ENCODE data around the gene ZCCHC10. TPM values are rescaled to one million over a fixed set of nuclear protein-coding genes. Genes with fewer than 3 reads are reported as not detected.
"Not testable (repeated sequence)": the region's sequence is repeated elsewhere in the genome, so short reads cannot be mapped to it uniquely, and the experiment has no call there.

Gene ZCCHC10
- total RNA-seq, 1 donor: 12.3 TPM

- no peak for TF ChIP-seq CTCF (IDR thresholded peaks at IDR 0.05; ENCODE audit: extremely low read depth, low read depth, low read length)
- Histone ChIP-seq H3K27ac (ENCODE audit: low read depth, low read length) (peak overlapping the region; percentile 69), H3K4me2 (ENCODE audit: insufficient read depth, low read length) (peak overlapping the region; percentile 97), H3K4me3 (ENCODE audit: insufficient read depth, low read length) (peak overlapping the region; percentile 99), H3K4me1 (ENCODE audit: insufficient read depth, low read length) (peaks cover 6% of the 10 kb centered on the region), H3K36me3 (ENCODE audit: insufficient read depth, low read length) (peaks cover 6% of the 10 kb centered on the region), H3K79me2 (ENCODE audit: insufficient read depth, low read length) (peaks cover 41% of the 10 kb centered on the region), H2AFZ (ENCODE audit: low read length) (peak overlapping the region; percentile 96), H4K20me1 (ENCODE audit: insufficient read depth, low read length) (no peaks in the 10 kb centered on the region), H3K9me3 (ENCODE audit: low read depth, low read length) (no peaks in the 10 kb centered on the region), H3K27me3 (ENCODE audit: insufficient read depth, low read length) (no peaks in the 10 kb centered on the region)
- DNase-seq (ENCODE audit: insufficient read length, low spot score, missing footprints): no peak
Observed at GRCh38 chr5:133026664-133027153, 360 bp upstream of the ZCCHC10 start.

- not testable (repeated sequence) for H3K27ac ChIP-seq (ENCODE audit: low read depth, low read length); H4K20me1 ChIP-seq (ENCODE audit: insufficient read depth, low read length); H3K4me2 ChIP-seq (ENCODE audit: insufficient read depth, low read length); H2AFZ ChIP-seq (ENCODE audit: low read length); H3K27me3 ChIP-seq (ENCODE audit: insufficient read depth, low read length); H3K4me1 ChIP-seq (ENCODE audit: insufficient read depth, low read length); H3K9me3 ChIP-seq (ENCODE audit: low read depth, low read length); DNase-seq (ENCODE audit: insufficient read length, low spot score, missing footprints); H3K4me3 ChIP-seq (ENCODE audit: insufficient read depth, low read length)
- Histone ChIP-seq H3K79me2 (ENCODE audit: insufficient read depth, low read length) (peaks cover 56% of the 10 kb centered on the region), H3K36me3 (ENCODE audit: insufficient read depth, low read length) (peaks cover 27% of the 10 kb centered on the region)
Observed at GRCh38 chr5:133019471-133019870, 6.9 kb downstream of the ZCCHC10 start.

GRCh38 chr5:133017964-133018363 is 8.4 kb downstream of the ZCCHC10 start:
- Histone ChIP-seq H2AFZ (ENCODE audit: low read length) (no peak overlapping the region), H3K4me2 (ENCODE audit: insufficient read depth, low read length) (no peak overlapping the region), H3K9me3 (ENCODE audit: low read depth, low read length) (no peaks in the 10 kb centered on the region), H4K20me1 (ENCODE audit: insufficient read depth, low read length) (no peaks in the 10 kb centered on the region), H3K4me1 (ENCODE audit: insufficient read depth, low read length) (no peaks in the 10 kb centered on the region), H3K4me3 (ENCODE audit: insufficient read depth, low read length) (no peak overlapping the region), H3K79me2 (ENCODE audit: insufficient read depth, low read length) (peaks cover 43% of the 10 kb centered on the region), H3K27me3 (ENCODE audit: insufficient read depth, low read length) (no peaks in the 10 kb centered on the region), H3K27ac (ENCODE audit: low read depth, low read length) (no peak overlapping the region), H3K36me3 (ENCODE audit: insufficient read depth, low read length) (peaks cover 27% of the 10 kb centered on the region)
- no peak for TF ChIP-seq CTCF (IDR thresholded peaks at IDR 0.05; ENCODE audit: extremely low read depth, low read depth, low read length)
- no peak for DNase-seq (ENCODE audit: insufficient read length, low spot score, missing footprints)

GRCh38 chr5:133015466-133015865 is 10.9 kb downstream of the ZCCHC10 start:
- H3K27me3 ChIP-seq (ENCODE audit: insufficient read depth, low read length): no peaks in the 10 kb centered on the region
- H3K9me3 ChIP-seq (ENCODE audit: low read depth, low read length): no peaks in the 10 kb centered on the region
- TF ChIP-seq CTCF (IDR thresholded peaks at IDR 0.05; ENCODE audit: extremely low read depth, low read depth, low read length): no peak
- peaks cover 24% of the 10 kb centered on the region for H3K36me3 ChIP-seq (ENCODE audit: insufficient read depth, low read length)
- H3K4me2 ChIP-seq (ENCODE audit: insufficient read depth, low read length): no peak overlapping the region
- DNase-seq (ENCODE audit: insufficient read length, low spot score, missing footprints): no peak
- H3K4me1 ChIP-seq (ENCODE audit: insufficient read depth, low read length): no peaks in the 10 kb centered on the region
- no peak overlapping the region for H3K4me3 ChIP-seq (ENCODE audit: insufficient read depth, low read length)
- no peak overlapping the region for H2AFZ ChIP-seq (ENCODE audit: low read length)
- no peak overlapping the region for H3K27ac ChIP-seq (ENCODE audit: low read depth, low read length)
- H4K20me1 ChIP-seq (ENCODE audit: insufficient read depth, low read length): no peaks in the 10 kb centered on the region
- H3K79me2 ChIP-seq (ENCODE audit: insufficient read depth, low read length): peaks cover 28% of the 10 kb centered on the region

GRCh38 chr5:133008455-133008854 is 17.9 kb downstream of the ZCCHC10 start:
- not testable (repeated sequence) for H3K4me3 ChIP-seq (ENCODE audit: insufficient read depth, low read length); H3K27ac ChIP-seq (ENCODE audit: low read depth, low read length); H4K20me1 ChIP-seq (ENCODE audit: insufficient read depth, low read length); H3K9me3 ChIP-seq (ENCODE audit: low read depth, low read length); H3K79me2 ChIP-seq (ENCODE audit: insufficient read depth, low read length); DNase-seq (ENCODE audit: insufficient read length, low spot score, missing footprints); H3K36me3 ChIP-seq (ENCODE audit: insufficient read depth, low read length); H2AFZ ChIP-seq (ENCODE audit: low read length); H3K4me1 ChIP-seq (ENCODE audit: insufficient read depth, low read length); H3K27me3 ChIP-seq (ENCODE audit: insufficient read depth, low read length); H3K4me2 ChIP-seq (ENCODE audit: insufficient read depth, low read length)

Data from osteoblast (primary cell).